NCI-H1694 (cell line): ENCODE results near the gene ADAM12.

Source experiments
- DNase-seq: peaks from one replicate; lab custom pipeline; 2025; lab: John Stamatoyannopoulos, UW

Gene ADAM12, protein sequence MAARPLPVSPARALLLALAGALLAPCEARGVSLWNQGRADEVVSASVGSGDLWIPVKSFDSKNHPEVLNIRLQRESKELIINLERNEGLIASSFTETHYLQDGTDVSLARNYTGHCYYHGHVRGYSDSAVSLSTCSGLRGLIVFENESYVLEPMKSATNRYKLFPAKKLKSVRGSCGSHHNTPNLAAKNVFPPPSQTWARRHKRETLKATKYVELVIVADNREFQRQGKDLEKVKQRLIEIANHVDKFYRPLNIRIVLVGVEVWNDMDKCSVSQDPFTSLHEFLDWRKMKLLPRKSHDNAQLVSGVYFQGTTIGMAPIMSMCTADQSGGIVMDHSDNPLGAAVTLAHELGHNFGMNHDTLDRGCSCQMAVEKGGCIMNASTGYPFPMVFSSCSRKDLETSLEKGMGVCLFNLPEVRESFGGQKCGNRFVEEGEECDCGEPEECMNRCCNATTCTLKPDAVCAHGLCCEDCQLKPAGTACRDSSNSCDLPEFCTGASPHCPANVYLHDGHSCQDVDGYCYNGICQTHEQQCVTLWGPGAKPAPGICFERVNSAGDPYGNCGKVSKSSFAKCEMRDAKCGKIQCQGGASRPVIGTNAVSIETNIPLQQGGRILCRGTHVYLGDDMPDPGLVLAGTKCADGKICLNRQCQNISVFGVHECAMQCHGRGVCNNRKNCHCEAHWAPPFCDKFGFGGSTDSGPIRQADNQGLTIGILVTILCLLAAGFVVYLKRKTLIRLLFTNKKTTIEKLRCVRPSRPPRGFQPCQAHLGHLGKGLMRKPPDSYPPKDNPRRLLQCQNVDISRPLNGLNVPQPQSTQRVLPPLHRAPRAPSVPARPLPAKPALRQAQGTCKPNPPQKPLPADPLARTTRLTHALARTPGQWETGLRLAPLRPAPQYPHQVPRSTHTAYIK

DNA sequence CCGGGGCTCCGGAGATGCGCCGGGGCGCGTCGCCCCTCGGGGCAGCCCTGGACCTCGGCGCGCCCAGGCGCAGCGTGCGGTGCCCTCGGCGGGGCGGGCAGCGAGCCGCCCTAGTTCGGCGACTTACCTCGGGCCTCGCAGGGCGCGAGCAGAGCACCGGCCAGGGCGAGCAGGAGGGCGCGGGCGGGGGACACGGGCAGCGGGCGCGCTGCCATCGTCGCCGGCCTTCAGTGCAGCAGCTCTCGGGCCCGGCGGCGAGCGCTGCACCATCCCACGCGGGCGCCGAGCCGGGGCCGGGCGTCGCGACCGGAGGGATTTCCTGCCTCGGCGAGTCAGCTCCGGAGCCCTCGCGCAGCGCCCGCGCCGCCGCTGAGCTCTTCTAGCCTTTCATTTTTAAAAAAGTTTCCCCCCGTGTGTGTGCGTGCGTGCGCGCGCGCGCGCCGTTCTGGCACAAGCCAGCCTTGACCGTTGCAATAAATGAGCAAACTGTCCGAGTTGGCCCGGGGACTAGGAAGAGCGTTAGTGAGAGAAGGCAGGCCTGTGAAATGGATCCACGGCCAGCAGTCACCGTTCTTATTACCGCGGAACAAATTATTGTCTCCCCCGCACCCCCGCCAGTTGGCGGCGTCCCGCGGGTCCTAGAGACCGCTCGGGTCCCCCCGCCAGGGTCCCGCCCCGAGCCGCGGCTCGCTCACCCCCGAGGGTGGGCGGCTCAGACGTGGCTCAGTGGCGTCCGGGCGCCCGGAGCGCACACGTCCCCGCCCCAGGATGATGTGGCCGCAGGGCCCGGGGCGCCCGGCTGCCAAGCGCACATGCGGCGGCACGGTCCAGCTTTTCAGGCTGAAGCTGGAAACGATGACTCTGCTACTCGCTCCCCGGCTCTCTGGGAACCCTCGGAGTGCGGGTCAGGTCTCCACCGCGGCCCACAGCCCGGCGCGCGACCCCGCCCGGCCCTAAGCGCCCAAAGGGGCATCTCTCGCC, at the start of gene ADAM12:
TSS of gene ADAM12 (minus strand) at position 547 of the 981 bp plus-strand sequence. CDS start at position 215, 332 bp downstream.
- DNase-seq: no peak

DNA sequence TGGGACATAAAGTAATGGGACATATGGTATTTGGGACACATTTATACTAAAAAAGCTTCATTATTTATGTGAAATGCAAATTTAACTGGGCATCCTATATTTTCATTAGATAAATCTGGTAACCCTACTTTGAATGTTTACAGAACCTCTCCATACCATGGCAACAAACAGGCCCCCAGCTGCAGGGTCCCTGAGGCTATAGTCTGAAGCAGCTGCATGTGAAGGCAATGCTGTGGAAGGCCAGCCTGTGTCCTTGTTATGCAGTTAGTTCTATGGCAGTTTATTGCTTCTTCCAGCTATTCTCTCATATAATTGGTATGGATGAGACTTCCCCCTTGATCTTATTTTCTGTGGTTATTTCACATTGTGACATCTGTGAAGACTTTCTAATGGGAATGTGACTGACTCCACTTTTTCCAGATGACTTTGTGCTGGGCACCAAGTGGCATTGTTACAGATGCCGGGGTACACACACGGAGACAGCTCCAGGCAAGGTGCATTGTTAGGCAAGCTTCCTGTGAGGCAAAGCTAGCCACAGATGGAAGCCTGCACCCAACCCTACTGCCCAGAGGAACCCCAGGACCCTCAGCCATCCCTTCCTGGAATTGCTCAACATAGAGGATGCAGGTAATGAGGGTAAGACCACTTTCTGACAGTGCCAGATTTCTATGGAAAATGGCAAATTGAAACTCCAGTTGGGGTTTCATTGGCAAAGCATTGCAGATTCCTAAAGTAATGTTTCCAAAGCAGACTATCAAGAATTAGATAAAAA, 49.5 kb upstream of the ADAM12 start:
- no peak for DNase-seq

DNA sequence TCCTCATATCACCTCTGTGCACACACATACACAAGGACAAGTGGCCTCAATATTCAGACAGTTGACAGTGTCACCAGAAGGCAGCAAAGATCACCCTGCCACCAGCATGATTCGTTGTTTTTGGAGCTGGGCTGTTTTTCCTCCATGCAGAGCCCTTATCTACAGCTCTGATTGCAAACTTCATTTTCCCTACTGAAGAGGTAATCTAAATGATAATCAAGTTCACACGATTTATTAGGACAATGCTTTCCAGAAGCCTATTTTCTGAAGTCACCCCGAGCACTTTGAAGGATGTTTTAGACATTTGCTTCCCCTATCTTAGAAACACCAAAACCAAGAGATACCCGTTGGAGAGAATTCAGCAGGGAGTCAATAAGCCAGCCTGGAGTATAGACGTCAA, 46.0 kb upstream of the ADAM12 start:
- DNase-seq: no peak

DNA sequence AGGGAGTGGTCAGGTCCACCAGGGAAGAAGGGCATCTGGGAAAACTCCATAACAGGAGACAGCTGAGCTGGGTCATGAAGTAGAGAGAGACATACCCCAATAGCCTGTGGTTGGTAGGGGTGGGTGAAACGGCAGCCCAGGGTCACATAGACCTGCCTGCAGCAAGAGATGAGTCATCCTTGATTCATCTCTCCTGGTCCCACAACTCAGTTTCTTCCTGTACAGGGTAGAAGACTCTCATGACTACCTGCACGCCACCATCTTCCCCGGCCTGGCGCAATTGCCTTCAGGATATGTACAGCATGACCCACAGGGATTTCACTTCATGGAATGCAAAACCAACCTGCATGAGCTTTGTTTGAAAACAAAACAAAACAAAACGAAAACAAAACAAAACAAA, 45.1 kb upstream of the ADAM12 start:
- no peak for DNase-seq

DNA sequence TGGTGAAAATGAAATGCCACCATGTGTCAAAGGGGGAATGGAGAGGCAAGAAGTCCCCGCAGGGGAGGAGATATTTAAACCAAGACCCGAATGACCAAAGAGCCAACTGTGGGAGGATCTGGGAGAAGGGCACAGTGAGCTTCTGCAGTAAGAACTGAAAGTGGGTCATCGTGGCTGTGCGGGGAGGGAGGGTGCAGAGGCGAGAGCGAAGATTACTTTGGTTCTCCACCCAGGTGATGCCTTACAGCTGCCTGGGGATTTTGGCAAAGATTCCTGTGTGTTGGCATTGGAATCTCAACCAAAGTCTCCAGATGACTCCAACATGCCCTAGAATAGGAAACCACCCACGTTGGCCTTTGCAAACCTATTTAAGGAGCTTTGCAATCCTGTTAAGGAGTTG, 44.2 kb upstream of the ADAM12 start:
- DNase-seq: no peak

DNA sequence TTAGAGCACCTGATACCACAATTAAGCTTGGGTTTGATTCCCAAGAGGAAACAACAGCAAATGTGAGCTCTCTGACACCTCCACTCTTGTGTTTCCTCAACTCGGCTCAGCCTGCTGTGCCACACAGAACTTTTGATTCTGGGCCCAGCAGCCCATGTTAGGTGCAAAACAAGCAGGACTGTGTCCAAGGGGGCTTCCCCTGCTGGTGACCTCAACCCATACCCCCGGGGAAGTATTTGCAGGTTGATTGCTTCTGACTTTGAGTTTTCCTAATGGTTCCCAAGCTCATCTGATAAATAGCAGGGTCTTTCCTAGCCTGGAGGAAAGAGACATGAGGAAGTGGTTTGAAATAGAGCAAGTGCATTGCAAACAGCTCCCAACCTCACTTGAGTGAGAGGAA, 43.5 kb upstream of the ADAM12 start:
- no peak for DNase-seq

DNA sequence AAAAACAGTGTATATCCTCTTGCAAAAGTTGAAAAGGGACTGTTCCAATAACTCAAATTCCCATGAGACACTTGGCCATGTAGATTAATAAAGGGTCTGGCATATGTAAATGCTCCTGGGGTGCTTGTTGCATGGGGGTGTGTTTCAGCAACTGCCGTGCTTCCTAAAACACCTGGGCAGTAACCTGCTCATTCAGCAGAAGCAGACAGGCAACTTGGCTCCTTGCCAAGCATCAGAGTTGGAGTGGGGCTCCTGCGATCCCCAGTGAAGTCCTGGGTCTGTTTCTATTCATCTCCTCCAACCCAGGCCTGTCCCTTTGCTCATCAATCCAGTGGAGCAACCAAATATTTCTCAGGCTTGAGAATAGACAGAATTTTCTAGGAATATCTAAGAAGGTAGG, 42.2 kb upstream of the ADAM12 start:
- DNase-seq: no peak

DNA sequence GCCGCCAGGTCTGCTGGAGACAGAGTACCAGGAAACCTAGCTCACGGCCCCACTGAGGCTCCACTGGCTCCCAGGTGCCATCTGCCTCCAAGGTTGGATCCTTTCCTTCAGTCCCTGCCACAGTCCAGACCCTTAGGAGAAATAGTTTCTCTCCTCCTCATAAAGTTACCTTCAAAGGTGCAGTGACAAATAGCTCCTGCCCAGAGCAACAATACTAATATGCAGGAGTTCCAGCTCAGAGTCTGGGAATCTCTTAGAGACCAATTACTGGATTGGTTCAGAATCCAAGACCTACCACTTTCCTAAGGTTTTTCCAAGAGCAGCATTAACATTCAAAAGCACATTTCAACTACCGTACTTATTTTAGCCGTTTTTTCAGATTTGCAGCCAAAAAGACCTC, 41.0 kb upstream of the ADAM12 start:
- no peak for DNase-seq

DNA sequence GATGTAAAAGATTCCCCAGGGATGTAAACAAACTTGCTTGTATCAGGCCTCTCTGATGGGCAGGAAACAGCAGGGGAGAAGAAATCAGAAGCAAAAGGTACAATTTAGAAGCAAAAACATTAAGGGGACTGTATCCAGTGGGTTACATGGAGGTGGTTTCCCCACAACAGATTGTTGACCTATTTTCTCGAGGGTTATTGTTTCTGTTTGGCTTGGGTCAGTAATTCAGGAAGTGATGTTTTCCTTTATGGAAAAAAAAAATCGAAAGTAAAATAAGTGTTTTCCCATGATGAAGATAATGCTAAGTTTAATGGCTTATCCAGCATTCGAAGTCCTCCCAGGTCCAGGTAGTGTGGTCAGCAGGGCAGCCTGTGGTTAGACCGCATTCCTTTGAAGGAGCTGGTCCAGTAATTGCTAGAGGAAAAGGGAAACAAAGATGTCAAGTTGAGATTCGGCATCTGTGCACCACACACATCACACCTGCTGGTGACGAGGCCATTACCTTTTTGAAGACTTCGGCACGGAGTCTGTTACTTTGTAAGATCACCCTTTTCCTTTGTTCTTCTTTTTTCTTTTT, 37.3 kb upstream of the ADAM12 start:
- no peak for DNase-seq

DNA sequence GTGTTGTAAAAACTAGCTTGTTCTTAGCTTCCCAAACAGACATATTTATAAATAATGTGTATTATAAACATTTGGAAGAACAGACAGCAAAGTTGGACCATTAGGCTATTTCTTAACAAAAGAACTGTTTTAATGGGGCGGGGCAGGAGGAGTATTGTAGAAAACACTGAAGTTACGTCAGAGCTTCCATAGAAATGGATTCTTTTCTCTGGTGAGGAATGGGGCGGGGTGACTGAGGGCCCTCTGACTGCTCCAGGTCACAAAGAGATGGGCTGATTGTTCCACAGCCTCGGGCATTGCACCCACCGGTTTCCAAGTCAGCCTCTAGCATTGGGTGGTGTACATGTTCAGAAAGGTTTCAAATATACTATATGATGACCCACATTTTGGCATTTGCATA, 36.8 kb upstream of the ADAM12 start:
- DNase-seq: no peak

DNA sequence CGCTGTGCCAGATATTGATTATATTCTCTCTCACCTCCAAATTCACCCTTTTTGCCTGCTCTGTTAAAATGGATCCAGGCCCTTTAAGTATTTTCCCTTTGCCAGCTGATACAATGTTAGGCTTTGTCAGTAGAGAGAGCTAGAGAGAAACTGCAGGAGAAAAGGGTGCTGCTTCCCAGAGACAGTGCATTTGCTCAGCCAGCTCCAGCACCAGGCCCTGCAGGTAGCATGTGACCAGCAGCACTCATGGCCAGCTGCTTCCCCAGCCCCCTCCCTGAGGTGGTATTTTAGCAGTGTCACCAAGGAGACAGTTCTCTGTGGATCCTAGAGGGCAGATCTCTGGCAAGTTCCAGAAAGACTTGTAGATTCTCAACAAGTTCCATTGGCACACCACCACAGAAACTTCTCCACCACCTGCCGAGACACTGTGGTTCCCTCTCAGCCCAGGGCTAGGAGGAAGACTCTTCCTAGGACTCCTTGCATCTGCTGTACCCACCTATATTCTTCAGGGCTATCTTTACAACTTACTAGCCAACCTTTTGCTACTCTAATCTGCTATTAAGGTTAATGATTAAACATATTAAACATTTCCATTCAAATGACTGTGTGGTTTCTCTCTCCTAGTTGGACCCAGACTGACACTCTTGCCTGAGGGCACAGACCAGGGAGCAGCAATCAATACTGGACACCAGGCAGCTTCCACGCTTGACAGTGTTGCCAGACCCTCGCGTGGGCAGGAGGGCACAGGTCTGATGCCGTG, 35.6 kb upstream of the ADAM12 start:
- no peak for DNase-seq

DNA sequence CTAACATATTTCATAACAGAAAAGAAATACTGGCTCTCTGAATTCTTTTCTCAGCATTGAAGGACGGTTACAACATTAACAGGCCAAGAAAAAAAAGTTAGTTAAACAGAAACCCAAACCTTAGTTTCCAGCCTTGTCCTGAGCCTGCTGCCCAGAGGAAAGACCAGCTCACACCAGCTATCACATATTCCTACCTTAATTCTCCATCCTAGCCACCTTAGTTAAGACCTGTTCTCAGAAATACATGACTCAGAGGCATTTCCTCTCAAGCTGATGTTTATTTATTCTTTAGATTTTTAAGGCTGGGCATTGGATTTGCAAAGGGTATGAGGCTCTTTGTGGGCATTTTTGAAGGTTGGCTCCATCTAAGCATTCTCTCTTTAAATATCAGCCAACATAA, 34.3 kb upstream of the ADAM12 start:
- DNase-seq: no peak

DNA sequence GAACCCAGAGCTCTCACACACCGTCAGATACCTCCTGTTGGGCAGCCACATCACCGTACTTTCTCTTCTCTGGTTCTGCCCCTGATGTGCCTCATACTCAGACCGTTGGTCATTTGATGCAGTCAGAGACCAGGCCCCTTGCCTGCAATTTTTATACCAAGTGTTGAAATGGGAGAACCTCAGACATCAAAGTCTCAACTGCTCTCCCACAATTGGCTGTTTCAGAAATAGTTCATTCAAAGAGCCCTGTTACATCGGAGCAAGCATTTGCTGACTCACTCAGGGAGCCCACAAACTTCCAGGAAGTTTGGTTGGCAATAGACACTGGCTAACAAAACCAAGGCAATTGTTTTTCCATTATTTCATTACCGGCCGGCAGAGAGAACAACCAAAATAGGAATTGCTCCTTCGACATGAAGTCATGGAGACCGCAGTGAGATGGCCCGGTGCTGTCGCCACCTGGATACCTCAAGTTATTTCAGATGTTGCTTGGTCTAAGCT, 33.5 kb upstream of the ADAM12 start:
- no peak for DNase-seq

DNA sequence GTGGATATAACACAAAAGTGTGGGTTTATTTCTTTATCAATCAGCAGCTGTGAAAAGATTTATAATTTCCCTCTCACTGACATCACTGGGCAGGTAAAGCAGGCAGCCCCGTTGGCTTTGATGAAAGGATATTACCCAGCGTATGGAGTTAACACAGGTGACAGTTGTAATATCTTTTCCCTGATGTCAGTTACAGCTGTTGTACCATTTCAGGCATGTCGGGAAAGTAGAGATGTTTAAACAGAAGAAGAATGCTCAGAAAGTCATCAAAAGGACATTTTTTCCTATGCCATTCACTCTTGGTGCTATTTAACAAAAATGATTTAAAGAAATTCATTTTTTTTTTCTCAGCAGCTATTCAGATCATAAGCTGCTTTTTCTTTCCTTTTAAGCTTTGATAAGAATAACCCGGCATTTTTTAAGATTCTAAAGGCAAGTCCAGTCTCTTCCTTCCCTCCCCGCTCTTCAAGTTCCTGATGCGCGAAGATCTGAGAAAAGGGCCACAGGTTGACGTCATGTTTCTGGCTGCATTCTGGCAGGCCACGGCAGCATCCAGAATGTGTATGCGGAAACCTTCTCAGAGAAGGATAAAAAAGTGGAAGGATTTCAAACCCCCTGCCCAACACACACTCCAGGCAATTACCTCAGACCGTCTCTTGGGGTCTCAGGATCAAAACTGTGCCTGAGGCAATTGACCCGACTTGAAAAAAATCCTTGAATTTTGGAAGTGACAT, 32.5 kb upstream of the ADAM12 start:
- DNase-seq: no peak

DNA sequence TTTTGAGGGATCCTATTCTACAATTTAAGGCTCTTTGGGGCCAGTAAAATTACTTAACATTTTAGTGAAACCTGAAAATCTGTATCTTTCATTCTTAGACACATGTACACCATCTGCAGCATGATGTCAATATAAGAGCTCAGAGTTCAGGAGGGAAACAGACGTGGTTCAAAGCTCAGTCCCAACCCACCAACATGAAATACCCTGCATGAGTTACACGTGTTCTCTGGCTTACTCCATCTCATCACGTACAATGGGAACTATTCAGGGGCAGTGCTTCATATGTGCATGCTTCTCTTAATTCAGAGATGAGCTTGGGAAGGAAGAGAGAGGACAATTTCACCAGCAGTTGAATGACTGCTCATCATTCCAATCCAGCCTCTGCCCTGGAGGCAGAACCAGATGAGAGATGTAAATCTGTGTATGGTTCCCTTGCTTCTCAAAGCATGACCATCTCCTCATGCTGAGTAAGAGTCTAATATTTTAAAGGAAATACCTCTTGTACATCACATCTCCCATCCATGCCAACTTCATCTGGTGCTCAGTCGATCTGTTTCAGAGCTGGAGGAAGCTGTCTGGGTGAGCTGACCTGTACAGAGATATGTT, 29.0 kb upstream of the ADAM12 start:
- DNase-seq: no peak

DNA sequence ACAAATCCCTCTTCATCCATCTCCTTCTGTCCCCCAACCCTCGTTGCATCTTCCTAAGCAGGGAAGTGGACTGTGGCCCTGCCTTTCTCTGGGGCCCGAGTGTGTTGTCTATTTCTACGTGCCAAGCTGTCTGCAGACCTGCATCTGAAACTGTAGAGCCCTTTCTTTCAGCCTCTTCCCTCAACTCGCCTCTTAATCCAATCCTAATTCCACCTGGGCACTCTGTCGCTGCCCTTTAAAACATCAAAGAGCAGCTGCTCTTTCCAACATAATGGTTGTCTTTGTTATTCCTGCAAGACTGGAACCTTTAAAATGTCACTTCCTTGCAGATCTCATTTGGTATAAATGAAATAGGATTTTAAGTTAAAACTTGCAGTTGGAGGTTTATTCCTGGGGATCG, 21.5 kb upstream of the ADAM12 start:
- no peak for DNase-seq

DNA sequence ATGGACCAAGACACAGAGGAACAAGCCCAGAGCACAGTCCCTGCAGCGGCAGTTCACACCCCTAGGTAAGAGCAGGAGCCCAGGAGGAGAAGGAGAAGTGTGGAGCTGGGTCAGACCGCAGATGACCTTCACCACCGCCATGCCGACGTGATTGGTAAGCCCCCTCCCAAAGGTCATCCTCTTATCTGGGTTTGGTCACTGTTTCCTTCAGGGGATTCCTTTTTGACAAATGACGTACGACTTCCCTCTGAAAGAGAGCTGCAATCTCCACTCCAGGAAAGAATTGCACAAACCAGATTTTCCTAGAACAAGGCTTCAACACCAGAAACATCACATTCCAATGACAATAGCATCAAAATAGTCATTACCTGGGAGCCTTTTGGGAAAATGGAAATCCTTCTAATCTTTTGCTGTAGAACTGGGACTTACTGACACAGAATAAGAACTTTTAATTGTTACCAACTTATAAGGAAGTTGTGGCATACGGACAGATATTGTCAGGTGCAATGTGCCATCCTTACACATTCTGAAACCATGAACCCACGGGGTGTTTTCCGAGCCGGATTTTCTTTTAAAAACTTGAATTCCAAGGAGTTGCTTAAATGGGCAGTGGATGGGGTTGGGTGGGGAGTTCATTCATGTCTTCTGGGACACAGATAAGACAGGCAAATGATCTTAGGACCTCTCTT, 20.8 kb upstream of the ADAM12 start:
- no peak for DNase-seq

DNA sequence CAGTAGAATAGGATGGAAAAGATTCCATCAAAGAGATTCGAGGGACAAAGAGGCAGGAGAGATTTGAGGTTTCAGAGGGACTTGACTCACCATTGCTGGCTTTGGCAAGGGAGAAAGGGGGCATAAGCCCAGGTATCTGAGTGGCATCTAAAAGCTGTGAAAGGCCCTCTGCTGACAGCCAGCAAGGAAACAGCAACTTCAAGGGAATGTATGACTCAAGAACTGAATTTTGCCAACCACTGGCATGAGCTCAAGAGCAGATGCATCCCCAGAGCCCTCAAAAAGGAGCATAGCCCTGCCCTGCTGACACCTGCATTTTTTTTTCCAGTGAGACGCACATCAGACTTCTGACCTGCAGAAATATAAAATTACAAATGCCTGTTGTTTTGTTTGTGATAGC, 19.6 kb upstream of the ADAM12 start:
- no peak for DNase-seq
